Tibial nerve (tissue), 4 donors: ENCODE results near the gene GPR3. TPM values are rescaled to one million over a fixed set of nuclear protein-coding genes. Genes with fewer than 3 reads are reported as not detected.
A peak's percentile ranks its signal among the peaks of the same experiment; 100 is the strongest.

ENCODE experiments used
- DNase-seq, 2 donors: peaks; one replicate each; pipeline ENCODE4 v3.0.0-alpha.2; 2019; ENCODE audit warnings: low spot score in 2 of 2
- H3K27ac ChIP-seq, 4 donors: fragments of 200-600 bp; sonication (generic) in 3 of 4; one replicate each; pipeline ENCODE4 v1.5.1; 2017 to 2019; ENCODE audit warnings: mild to moderate bottlenecking in 1 of 4
- H3K27me3 ChIP-seq, 2 donors: fragments of 200-600 bp; sonication (generic) in 1 of 2; one replicate each; pipeline versions ENCODE4 v1.5.1 to v1.6.0; 2017 to 2019
- H3K36me3 ChIP-seq, 3 donors: fragments of 200-600 bp; sonication (generic); one replicate each; pipeline ENCODE4 v1.5.1; 2018 to 2019
- H3K4me1 ChIP-seq, 4 donors: fragments of 200-600 bp; sonication (generic) in 3 of 4; one replicate each; pipeline ENCODE4 v1.5.1; 2017 to 2019
- H3K4me3 ChIP-seq, 4 donors: fragments of 200-600 bp; sonication (generic) in 3 of 4; one replicate each; pipeline ENCODE4 v1.5.1; 2017 to 2019; ENCODE audit warnings: mild to moderate bottlenecking in 1 of 4, moderate library complexity in 1 of 4
- H3K9me3 ChIP-seq, 4 donors: fragments of 200-600 bp; sonication (generic) in 3 of 4; one replicate each; pipeline ENCODE4 v1.5.1; 2017 to 2019
- EP300 ChIP-seq, 2 donors: sonication (generic); formaldehyde crosslinking; IDR thresholded peaks; one replicate each; pipeline ENCODE4 v1.6.1; 2017; ENCODE audit warnings: antibody characterized with exemption in 2 of 2, mild to moderate bottlenecking in 1 of 2
- POLR2A ChIP-seq, 2 donors: fragments of 450-650 bp; IDR thresholded peaks; one replicate each; pipeline ENCODE4 v1.6.1; 2017; ENCODE audit warnings: antibody characterized with exemption in 2 of 2, mild to moderate bottlenecking in 2 of 2, moderate library complexity in 2 of 2
- WGBS, 2 donors: methylation state at CpG; one replicate each; pipeline ENCODE4 v1.1.5; 2018; 5-methylcytosine and 5-hydroxymethylcytosine counted together
- total RNA-seq, 4 donors: library from RNA; depleted of rRNA; stranded (reverse); fragments of >200 nt; gene quantifications; one replicate each; pipeline ENCODE4 v1.1.0, GENCODE V29; 2016
- TF ChIP-seq, protein P1 (sequence below), 5 experiments: fragments of 200-600 bp in 3 of 5; fragments of 450-650 bp in 2 of 5; sonication (generic) in 3 of 5; IDR thresholded peaks; one replicate each; pipeline ENCODE4 v1.5.1; 2016 to 2019; ENCODE audit warnings: antibody characterized with exemption in 5 of 5, mild to moderate bottlenecking in 3 of 5, moderate library complexity in 2 of 5

Gene GPR3
- total RNA-seq, 4 donors from 2014 or later = not detected

DNA sequence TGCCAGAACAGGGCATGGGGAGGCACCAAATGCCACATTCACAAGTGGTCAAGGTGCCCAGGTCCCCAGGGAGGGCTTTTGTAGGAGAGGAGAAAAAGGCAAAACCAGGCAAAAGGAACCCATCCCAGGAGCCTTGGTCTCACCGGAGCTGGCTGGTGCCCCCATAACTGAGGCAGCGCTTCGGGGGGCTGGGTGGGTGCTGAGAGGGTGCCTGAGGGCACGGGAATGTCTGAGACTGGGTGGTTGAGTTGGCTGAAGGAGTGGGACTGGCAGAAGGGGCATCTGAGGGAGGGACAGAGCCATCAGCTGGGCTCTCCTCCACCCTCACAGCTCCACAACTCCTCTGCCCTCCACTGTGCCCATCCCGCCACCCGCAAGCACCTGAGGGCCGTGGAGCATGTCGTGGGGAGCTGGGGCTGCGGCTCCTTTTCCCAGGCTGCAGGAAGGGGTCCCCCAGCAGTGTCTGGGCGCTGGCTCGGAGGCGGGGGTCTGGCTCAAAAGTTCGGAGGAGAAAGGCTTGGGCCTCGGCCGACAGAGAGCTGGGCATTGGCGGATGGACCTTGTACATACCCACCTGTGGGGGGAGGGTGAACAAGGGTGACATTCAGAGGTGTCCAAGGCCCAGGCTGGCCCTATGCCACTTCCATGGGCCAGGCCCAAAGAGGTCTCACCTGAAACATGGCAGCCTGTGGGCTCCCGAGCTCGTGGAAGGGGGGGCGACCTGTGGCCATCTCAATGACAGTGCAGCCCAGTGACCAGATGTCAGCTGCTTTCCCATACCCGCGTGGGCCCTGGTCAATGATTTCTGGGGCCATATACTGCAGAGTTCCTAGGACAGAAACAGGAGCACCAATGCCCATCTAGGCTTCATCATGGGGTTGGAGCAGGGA is 34.1 kb upstream of the GPR3 start:
- 90 to 93% methylated on average over 17 to 21 of the region's 21 CpGs for whole genome bisulfite sequencing, 2 donors
- Histone ChIP-seq H3K27ac (no peak overlapping the region), H3K27me3 (no peaks in the 10 kb centered on the region), H3K4me3 (no peak overlapping the region), H3K4me1 (peaks cover 0 to 31% (median 10%) of the 10 kb centered on the region in 4 donors), H3K9me3 (no peaks in the 10 kb centered on the region), H3K36me3 (peaks cover 3 to 98% (median 12%) of the 10 kb centered on the region in 3 donors)
- TF ChIP-seq EP300 (IDR thresholded peaks at IDR 0.05) = no peak
- no peak for DNase-seq

DNA sequence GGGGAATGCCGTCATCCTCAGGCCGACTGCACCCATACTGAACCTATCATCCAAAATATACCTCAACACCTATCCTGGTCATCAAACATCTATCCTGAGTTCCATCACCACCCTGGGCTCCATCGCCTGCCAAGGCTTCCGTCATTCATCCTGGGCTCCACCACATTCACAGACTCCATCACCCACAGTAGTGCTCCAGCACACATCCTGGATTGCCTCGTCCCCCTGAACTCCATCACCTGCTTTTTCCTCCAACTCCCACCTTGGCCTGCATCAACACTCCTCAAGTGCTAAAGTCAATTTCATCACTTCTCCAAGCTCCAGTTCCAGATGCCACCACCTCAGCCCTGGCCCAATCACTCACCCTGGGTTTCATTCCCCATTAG is 33.5 kb upstream of the GPR3 start:
- Histone ChIP-seq H3K4me3 (no peak overlapping the region), H3K9me3 (no peaks in the 10 kb centered on the region), H3K36me3 (peaks cover 3 to 98% (median 12%) of the 10 kb centered on the region in 3 donors), H3K27me3 (no peaks in the 10 kb centered on the region), H3K4me1 (peaks cover 0 to 38% (median 11%) of the 10 kb centered on the region in 4 donors), H3K27ac (no peak overlapping the region)
- DNase-seq = no peak
- TF ChIP-seq EP300 (IDR thresholded peaks at IDR 0.05) (no peak), POLR2A (IDR thresholded peaks at IDR 0.05) (no peak)
- TF ChIP-seq, protein P1, sequence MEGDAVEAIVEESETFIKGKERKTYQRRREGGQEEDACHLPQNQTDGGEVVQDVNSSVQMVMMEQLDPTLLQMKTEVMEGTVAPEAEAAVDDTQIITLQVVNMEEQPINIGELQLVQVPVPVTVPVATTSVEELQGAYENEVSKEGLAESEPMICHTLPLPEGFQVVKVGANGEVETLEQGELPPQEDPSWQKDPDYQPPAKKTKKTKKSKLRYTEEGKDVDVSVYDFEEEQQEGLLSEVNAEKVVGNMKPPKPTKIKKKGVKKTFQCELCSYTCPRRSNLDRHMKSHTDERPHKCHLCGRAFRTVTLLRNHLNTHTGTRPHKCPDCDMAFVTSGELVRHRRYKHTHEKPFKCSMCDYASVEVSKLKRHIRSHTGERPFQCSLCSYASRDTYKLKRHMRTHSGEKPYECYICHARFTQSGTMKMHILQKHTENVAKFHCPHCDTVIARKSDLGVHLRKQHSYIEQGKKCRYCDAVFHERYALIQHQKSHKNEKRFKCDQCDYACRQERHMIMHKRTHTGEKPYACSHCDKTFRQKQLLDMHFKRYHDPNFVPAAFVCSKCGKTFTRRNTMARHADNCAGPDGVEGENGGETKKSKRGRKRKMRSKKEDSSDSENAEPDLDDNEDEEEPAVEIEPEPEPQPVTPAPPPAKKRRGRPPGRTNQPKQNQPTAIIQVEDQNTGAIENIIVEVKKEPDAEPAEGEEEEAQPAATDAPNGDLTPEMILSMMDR (IDR thresholded peaks at IDR 0.05) = no peak
- WGBS, 2 donors = 94 to 95% methylated on average over 5 of the region's 5 CpGs

DNA sequence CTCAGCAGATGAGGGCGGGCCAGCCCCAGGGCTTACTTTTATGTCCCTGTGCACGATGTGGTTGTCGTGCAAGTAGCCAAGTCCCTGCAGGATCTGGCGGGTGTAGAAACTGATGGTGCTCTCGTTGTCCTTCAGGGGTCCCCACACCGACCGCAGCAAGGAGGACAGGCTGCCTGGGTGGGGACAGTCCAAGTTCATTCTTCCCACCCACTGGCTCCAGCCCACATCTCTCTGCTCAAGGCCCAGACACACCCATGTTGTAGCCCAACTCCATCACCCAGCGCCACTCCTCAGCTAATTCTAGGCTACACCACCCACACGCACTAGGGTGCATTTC is 32.6 kb upstream of the GPR3 start:
- Histone ChIP-seq H3K27ac (no peak overlapping the region), H3K4me3 (no peak overlapping the region), H3K4me1 (peaks cover 0 to 47% (median 19%) of the 10 kb centered on the region in 4 donors), H3K36me3 (peaks cover 3 to 98% (median 12%) of the 10 kb centered on the region in 3 donors), H3K9me3 (no peaks in the 10 kb centered on the region), H3K27me3 (no peaks in the 10 kb centered on the region)
- TF ChIP-seq POLR2A (IDR thresholded peaks at IDR 0.05) (no peak), EP300 (IDR thresholded peaks at IDR 0.05) (no peak)
- TF ChIP-seq, protein P1 (IDR thresholded peaks at IDR 0.05) = no peak
- 61 to 72% methylated on average over 8 to 9 of the region's 9 CpGs for WGBS, 2 donors
- no peak for DNase-seq

DNA sequence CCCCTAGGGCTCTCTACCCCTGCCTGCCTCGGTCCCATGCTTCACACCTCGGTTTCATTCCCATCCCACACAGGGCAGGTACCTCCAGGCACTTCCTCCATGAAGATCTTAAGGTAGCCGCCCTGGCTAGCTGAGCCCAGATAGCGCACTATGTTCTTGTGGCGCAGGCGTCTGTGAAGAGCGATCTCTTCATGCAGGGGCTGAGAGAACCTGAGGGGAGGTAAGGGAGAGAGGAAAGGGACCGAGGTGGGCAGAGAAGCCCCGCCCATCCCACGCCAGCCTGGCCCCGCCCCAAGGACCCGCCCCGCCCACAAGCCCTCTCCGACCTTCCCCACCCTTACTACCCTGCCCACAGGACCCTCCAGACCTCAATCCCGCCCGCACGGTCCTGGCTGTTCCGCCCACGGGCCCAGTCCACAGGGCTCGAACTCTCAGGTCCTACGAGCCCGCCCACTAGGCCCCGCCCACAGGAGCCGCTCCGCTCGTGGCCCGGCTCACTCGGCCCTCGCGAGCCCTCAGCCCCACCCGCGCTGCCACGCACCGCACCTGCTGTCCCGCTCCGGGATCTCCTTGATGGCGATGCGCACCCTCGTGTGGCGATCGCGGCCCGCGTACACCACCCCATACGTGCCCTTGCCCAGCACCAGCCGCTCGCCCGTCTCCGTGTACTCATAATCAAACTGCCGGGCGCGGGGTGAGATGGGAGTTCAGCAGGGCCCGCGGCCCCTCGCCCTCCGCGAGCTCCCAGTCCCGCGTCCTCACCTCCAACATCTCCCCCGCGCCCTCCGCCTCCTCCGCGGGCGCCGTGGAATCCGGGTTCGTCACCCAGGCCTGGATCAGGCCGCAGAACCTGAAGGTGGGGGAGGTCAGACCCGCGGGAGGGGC is 32.0 kb upstream of the GPR3 start:
- WGBS, 2 donors = 49 to 52% methylated on average over 61 to 64 of the region's 71 CpGs
- no peaks in the 10 kb centered on the region for H3K9me3 ChIP-seq
- TF ChIP-seq, protein P1 (IDR thresholded peaks at IDR 0.05) = no peak
- TF ChIP-seq EP300 (IDR thresholded peaks at IDR 0.05) (no peak), POLR2A (IDR thresholded peaks at IDR 0.05) (no peak)
- no peak for DNase-seq
- no peaks in the 10 kb centered on the region for H3K27me3 ChIP-seq
- peaks cover 0 to 52% (median 24%) of the 10 kb centered on the region in 4 donors for H3K4me1 ChIP-seq
- peaks cover 3 to 92% (median 12%) of the 10 kb centered on the region in 3 donors for H3K36me3 ChIP-seq
- peak overlapping the region in 1 of 4 donors; percentile 16 for H3K27ac ChIP-seq
- H3K4me3 ChIP-seq = peak overlapping the region in 2 of 4 donors; percentile 32 to 39

DNA sequence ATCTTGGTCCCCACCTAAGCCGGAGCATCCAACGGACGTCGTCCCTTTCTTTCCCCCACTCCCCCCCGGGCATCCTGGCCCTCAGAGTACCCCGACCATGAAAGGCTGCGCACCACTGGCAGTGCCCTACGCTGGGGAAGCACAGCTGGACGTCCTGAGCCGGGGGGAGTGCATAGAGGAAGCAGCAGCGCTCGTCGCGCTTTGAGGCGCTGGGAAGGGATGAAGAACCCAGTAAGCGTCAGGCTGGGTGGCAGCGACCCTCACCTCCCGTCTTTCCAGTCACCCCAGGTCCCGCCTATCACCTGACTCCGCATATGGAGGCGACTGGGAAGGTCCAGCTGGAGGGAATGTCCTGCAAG is 31.4 kb upstream of the GPR3 start:
- no peaks in the 10 kb centered on the region for H3K27me3 ChIP-seq
- no peak overlapping the region for H3K27ac ChIP-seq
- H3K4me3 ChIP-seq = no peak overlapping the region
- TF ChIP-seq, protein P1 (IDR thresholded peaks at IDR 0.05) = no peak
- TF ChIP-seq EP300 (IDR thresholded peaks at IDR 0.05) (no peak), POLR2A (IDR thresholded peaks at IDR 0.05) (no peak)
- peaks cover 2 to 86% (median 12%) of the 10 kb centered on the region in 3 donors for H3K36me3 ChIP-seq
- no peaks in the 10 kb centered on the region for H3K9me3 ChIP-seq
- peaks cover 0 to 52% (median 24%) of the 10 kb centered on the region in 4 donors for H3K4me1 ChIP-seq
- 78 to 81% methylated on average over 21 of the region's 21 CpGs for WGBS, 2 donors
- no peak for DNase-seq
